GOT3 (cell line): Measurements from ENCODE around the gene NR6A1.
"Not testable (repeated sequence)": the region's sequence is repeated elsewhere in the genome, so short reads cannot be mapped to it uniquely, and the experiment has no call there.

Experiments
- DNase-seq: peaks from one replicate; lab custom pipeline; 2025; ENCODE audit warnings: mixed read lengths; lab: John Stamatoyannopoulos, UW

Gene NR6A1

GRCh38 chr9:124615840-124616239, 155.3 kb downstream of the NR6A1 start:
- not testable (repeated sequence) for DNase-seq

- DNase-seq: no peak
These were observed 155.9 kb downstream of the NR6A1 start for GRCh38 chr9:124615100-124615742.

GRCh38 chr9:124613849-124614248, 157.3 kb downstream of the NR6A1 start:
- DNase-seq: no peak

GRCh38 chr9:124611106-124611505, 160.0 kb downstream of the NR6A1 start:
- no peak for DNase-seq

GRCh38 chr9:124606027-124606426, 165.1 kb downstream of the NR6A1 start:
- no peak for DNase-seq

GRCh38 chr9:124605258-124605657, 165.9 kb downstream of the NR6A1 start:
- no peak for DNase-seq

- no peak for DNase-seq
These were observed 168.5 kb downstream of the NR6A1 start for GRCh38 chr9:124602632-124603031.

GRCh38 chr9:124602204-124602603, 168.9 kb downstream of the NR6A1 start:
- no peak for DNase-seq

GRCh38 chr9:124600407-124600806, 170.7 kb downstream of the NR6A1 start:
- no peak for DNase-seq

GRCh38 chr9:124599121-124599795, 171.9 kb downstream of the NR6A1 start:
- DNase-seq: no peak

- DNase-seq: no peak
These were observed 173.1 kb downstream of the NR6A1 start for GRCh38 chr9:124598048-124598447.

GRCh38 chr9:124596172-124596839, 174.8 kb downstream of the NR6A1 start:
- no peak for DNase-seq

- no peak for DNase-seq
These were observed 175.4 kb downstream of the NR6A1 start for GRCh38 chr9:124595743-124596142.

- no peak for DNase-seq
These were observed 176.4 kb downstream of the NR6A1 start for GRCh38 chr9:124594673-124595072.

- no peak for DNase-seq
These were observed 176.9 kb downstream of the NR6A1 start for GRCh38 chr9:124594225-124594624.

- no peak for DNase-seq
These were observed 177.5 kb downstream of the NR6A1 start for GRCh38 chr9:124593651-124594058.

GRCh38 chr9:124593200-124593599, 177.9 kb downstream of the NR6A1 start:
- no peak for DNase-seq

GRCh38 chr9:124590889-124591641, 180.0 kb downstream of the NR6A1 start:
- no peak for DNase-seq

- DNase-seq: no peak
These were observed 186.5 kb downstream of the NR6A1 start for GRCh38 chr9:124584631-124585030.

- no peak for DNase-seq
These were observed 188.0 kb downstream of the NR6A1 start for GRCh38 chr9:124583134-124583533.

- DNase-seq: no peak
These were observed 190.9 kb downstream of the NR6A1 start for GRCh38 chr9:124580186-124580585.

GRCh38 chr9:124576751-124577150, 194.4 kb downstream of the NR6A1 start:
- DNase-seq: no peak
